Caki2 (cell line): Measurements from ENCODE around the gene HSPB3. TPM values are rescaled to one million over a fixed set of nuclear protein-coding genes. Genes with fewer than 3 reads are reported as not detected.
"Not testable (repeated sequence)": the region's sequence is repeated elsewhere in the genome, so short reads cannot be mapped to it uniquely, and the experiment has no call there.

Experiments
- DNase-seq: peaks from one replicate; pipeline ENCODE4 v3.0.0-alpha.2; 2015; ENCODE audit warnings: low read depth
- in situ Hi-C: cut with HindIII; loops from 2 replicates; pipeline ENCODE4 v1.10.0; 2016; ENCODE audit warnings: low sequenced_read_pairs, low pct_unique_long_range_greater_than_20kb, mixed read lengths
- total RNA-seq: library from RNA; depleted of rRNA; stranded (reverse); fragments of >200 nt; shearing (Covaris generic); gene quantifications from 2 replicates; pipeline ENCODE4 v1.2.3, GENCODE V29; 2014; ENCODE audit warnings: low replicate concordance; rRNA removed

HSPB3 gene
- not detected in 2 replicates for total RNA-seq

GRCh38 chr5:54455413-54456157 lies at the start of gene HSPB3:
Gene HSPB3 (plus strand): TSS chr5:54455699. CDS start chr5:54455790, 91 bp downstream.
- in situ Hi-C loops = no loop called here
- DNase-seq = no peak

- in situ Hi-C loops = no loop called here
- no peak for DNase-seq
Measured at GRCh38 chr5:54411176-54411575, 44.3 kb upstream of the HSPB3 start.

- in situ Hi-C loops = no loop called here
- DNase-seq = no peak
Measured at GRCh38 chr5:54412913-54413312, 42.6 kb upstream of the HSPB3 start.

- in situ Hi-C loops = no loop called here
- DNase-seq = no peak
Measured at GRCh38 chr5:54415147-54415546, 40.4 kb upstream of the HSPB3 start.

GRCh38 chr5:54415896-54416601 lies 39.5 kb upstream of the HSPB3 start:
- in situ Hi-C loops = no loop called here

GRCh38 chr5:54419573-54420423 lies 35.7 kb upstream of the HSPB3 start:
- in situ Hi-C loops = not testable (repeated sequence)
- DNase-seq = peak; percentile 17

More at GRCh38 chr5:54415896-54416601, 39.5 kb upstream of the HSPB3 start:
- DNase-seq = no peak

GRCh38 chr5:54420511-54420910 lies 35.0 kb upstream of the HSPB3 start:
- in situ Hi-C loops, DNase-seq: not testable (repeated sequence)

GRCh38 chr5:54421976-54422375 lies 33.5 kb upstream of the HSPB3 start:
- in situ Hi-C loops = no loop called here

GRCh38 chr5:54425258-54425657 lies 30.2 kb upstream of the HSPB3 start:
- in situ Hi-C loops = no loop called here
- DNase-seq = no peak

More at GRCh38 chr5:54421976-54422375, 33.5 kb upstream of the HSPB3 start:
- no peak for DNase-seq

GRCh38 chr5:54426209-54426608 lies 29.3 kb upstream of the HSPB3 start:
- no peak for DNase-seq
- in situ Hi-C loops = no loop called here

- in situ Hi-C loops, DNase-seq: not testable (repeated sequence)
Measured at GRCh38 chr5:54434650-54435049, 20.8 kb upstream of the HSPB3 start.

- no peak for DNase-seq
- in situ Hi-C loops = no loop called here
Measured at GRCh38 chr5:54438620-54439389, 16.7 kb upstream of the HSPB3 start.

- in situ Hi-C loops = no loop called here
- no peak for DNase-seq
Measured at GRCh38 chr5:54440456-54440893, 15.0 kb upstream of the HSPB3 start.

- DNase-seq = no peak
- in situ Hi-C loops = no loop called here
Measured at GRCh38 chr5:54442271-54442670, 13.2 kb upstream of the HSPB3 start.

- in situ Hi-C loops = no loop called here
- peak; percentile 1 for DNase-seq
Measured at GRCh38 chr5:54443270-54443669, 12.2 kb upstream of the HSPB3 start.

- in situ Hi-C loops = no loop called here
Measured at GRCh38 chr5:54445691-54446378, 9.7 kb upstream of the HSPB3 start.

GRCh38 chr5:54446379-54446732 lies 9.1 kb upstream of the HSPB3 start:
- no peak for DNase-seq
- in situ Hi-C loops = no loop called here

More at GRCh38 chr5:54445691-54446378, 9.7 kb upstream of the HSPB3 start:
- DNase-seq = no peak
